B cell (primary cell): ENCODE data around the gene TRIP11. TPM values are rescaled to one million over a fixed set of nuclear protein-coding genes. Genes with fewer than 3 reads are reported as not detected.

ENCODE experiments used
- ATAC-seq: fragments of 200-7000 bp; cut with Tn5 transposase; one replicate; pipeline ENCODE4 v1.10.0; 2021; ENCODE audit warnings: low read depth, mild to moderate bottlenecking, moderate number of reproducible peaks, moderate library complexity
- CTCF ChIA-PET: fragments of 350-600 bp; sonication (Branson Sonifier 250); formaldehyde crosslinking; loops from one replicate; lab custom pipeline; 2021; ENCODE audit warnings: antibody characterized with exemption, inconsistent platforms; lab: Charles Lee
- POLR2A ChIA-PET: fragments of 350-600 bp; sonication (Branson Sonifier 250); formaldehyde crosslinking; loops from one replicate; lab custom pipeline; 2021; ENCODE audit warnings: antibody characterized with exemption; lab: Charles Lee
- DNase-seq: peaks from one replicate; pipeline ENCODE4 v3.0.0; 2013
- H2AFZ ChIP-seq: 2 replicates; pipeline ENCODE4 v1.6.1; 2012; ENCODE audit warnings: mild to moderate bottlenecking, low read depth, low read length; ENCODE audit not compliant: insufficient read depth, poor library complexity, severe bottlenecking
- H3K27ac ChIP-seq, 2 donors: 1 replicate in 1 of 2; 2 replicates in 1 of 2; pipeline ENCODE4 v1.5.1; 2012 to 2013; ENCODE audit warnings: low read length in 2 of 2, mild to moderate bottlenecking in 2 of 2, moderate library complexity in 1 of 2
- H3K27me3 ChIP-seq, 4 experiments: fragments of 200-600 bp in 1 of 4; sonication (generic) in 1 of 4; replicated peaks in 1 of 4; 1 replicate in 2 of 4; 2 replicates in 2 of 4; pipeline versions ENCODE4 v1.6.1 to v1.7.0; 2013 to 2016; ENCODE audit warnings: low read length in 3 of 4, mild to moderate bottlenecking in 2 of 4, mixed read lengths in 1 of 4, moderate library complexity in 1 of 4; ENCODE audit not compliant: insufficient read depth in 4 of 4, control insufficient read depth in 3 of 4; ENCODE audit errors: control extremely low read depth in 1 of 4
- H3K36me3 ChIP-seq, 2 experiments: replicated peaks in 1 of 2; 1 replicate in 1 of 2; 2 replicates in 1 of 2; pipeline versions ENCODE4 v1.6.1 to v1.7.1; 2013; ENCODE audit warnings: low read length in 1 of 2; ENCODE audit not compliant: insufficient read depth in 2 of 2, control insufficient read depth in 1 of 2; ENCODE audit errors: control extremely low read depth in 1 of 2, extremely low read depth in 1 of 2
- H3K4me1 ChIP-seq, 2 donors: fragments of 200-600 bp in 1 of 2; sonication (generic) in 1 of 2; 1 replicate in 1 of 2; 2 replicates in 1 of 2; pipeline versions ENCODE4 v1.5.1 to v1.6.1; 2013 to 2017; ENCODE audit warnings: low read length in 2 of 2; ENCODE audit not compliant: control insufficient read depth in 2 of 2, insufficient read depth in 2 of 2
- H3K4me2 ChIP-seq: replicated peaks from 2 replicates; pipeline ENCODE3; 2012; ENCODE audit warnings: mild to moderate bottlenecking, low read depth, low read length; ENCODE audit not compliant: poor library complexity, severe bottlenecking
- H3K4me3 ChIP-seq, 5 experiments: fragments of 200-600 bp in 1 of 5; sonication (generic) in 1 of 5; 1 replicate in 3 of 5; 2 replicates in 2 of 5; pipeline versions ENCODE4 v1.5.1 to v1.7.0; 2011 to 2016; ENCODE audit warnings: low read length in 4 of 5, mild to moderate bottlenecking in 4 of 5, low read depth in 2 of 5, control low read depth in 1 of 5, moderate library complexity in 1 of 5; ENCODE audit not compliant: insufficient read depth in 1 of 5; ENCODE audit errors: control extremely low read depth in 1 of 5, extremely low read depth in 1 of 5
- H3K79me2 ChIP-seq: fragments of 200-600 bp; sonication (generic); one replicate; pipeline ENCODE4 v1.6.0; 2016; ENCODE audit warnings: low read length; ENCODE audit not compliant: control insufficient read depth, insufficient read depth
- H3K9ac ChIP-seq: fragments of 200-600 bp; sonication (generic); 2 replicates; pipeline ENCODE4 v1.6.1; 2017; ENCODE audit warnings: mild to moderate bottlenecking, low read length, moderate library complexity
- H3K9me3 ChIP-seq, 3 donors: one replicate each; pipeline versions ENCODE4 v1.6.1 to v1.7.1; 2013; ENCODE audit warnings: low read length in 2 of 3; ENCODE audit not compliant: control insufficient read depth in 2 of 3, insufficient read depth in 1 of 3; ENCODE audit errors: control extremely low read depth in 1 of 3
- H4K20me1 ChIP-seq: 2 replicates; pipeline ENCODE4 v1.6.0; 2012; ENCODE audit warnings: mild to moderate bottlenecking, low read length; ENCODE audit not compliant: insufficient read depth, control insufficient read depth, poor library complexity, severe bottlenecking
- H3K27ac Mint-ChIP-seq: one replicate; pipeline ENCODE4 v1.8.0; 2021; ENCODE audit warnings: mixed read lengths
- H3K27me3 Mint-ChIP-seq: one replicate; pipeline ENCODE4 v1.8.0; 2021; ENCODE audit warnings: mixed read lengths
- H3K4me1 Mint-ChIP-seq: one replicate; pipeline ENCODE4 v1.8.0; 2021; ENCODE audit warnings: mixed read lengths
- H3K4me3 Mint-ChIP-seq: one replicate; pipeline ENCODE4 v1.8.0; 2021; ENCODE audit warnings: mixed read lengths
- H3K9me3 Mint-ChIP-seq: one replicate; pipeline ENCODE4 v1.8.0; 2022; ENCODE audit warnings: mixed read lengths; ENCODE audit not compliant: insufficient read depth
- CTCF ChIP-seq: fragments of 200-600 bp; IDR thresholded peaks from one replicate; pipeline ENCODE4 v1.8.0; 2022; ENCODE audit warnings: antibody characterized with exemption, mild to moderate bottlenecking
- EZH2 ChIP-seq: IDR thresholded peaks from 2 replicates; pipeline ENCODE4 v1.6.1; 2012; ENCODE audit warnings: borderline replicate concordance, low read depth, mild to moderate bottlenecking, moderate library complexity, low read length; ENCODE audit not compliant: insufficient read depth, poor library complexity, severe bottlenecking
- WGBS: methylation state at CpG from one replicate; pipeline ENCODE4 v1.1.5; 2013; ENCODE audit warnings: missing lambda C conversion rate; ENCODE audit not compliant: insufficient coverage; 5-methylcytosine and 5-hydroxymethylcytosine counted together
- intact Hi-C: fragments of 100-400 bp; cut with micrococcal nuclease; formaldehyde crosslinking; loops from one replicate; pipeline ENCODE4 v1.10.0; 2022
- polyA plus RNA-seq: library from polyadenylated mRNA; depleted of rRNA; stranded (reverse); fragments of >200 nt; gene quantifications from 2 replicates; pipeline ENCODE4 v1.2.3, GENCODE V29; 2012
- total RNA-seq, 2 donors: library from RNA; stranded (reverse); fragments of 120-200 nt in 1 of 2; gene quantifications; 1 replicate in 1 of 2; 2 replicates in 1 of 2; pipeline versions ENCODE4 v1.2.3 to v1.2.4, GENCODE V29; 2013 to 2022

The TRIP11 gene
- total and polyA plus RNA-seq, 2 donors (not counting 1 experiment from before 2014, with no cell fraction given) = 6.4 to 62.2 TPM

GRCh38 chr14:91926131-91926890 is 113.5 kb downstream of the TRIP11 start:
- H3K4me3 Mint-ChIP-seq = no peak overlapping the region
- H3K9me3 Mint-ChIP-seq = no peaks in the 10 kb centered on the region
- no peak overlapping the region for H3K9ac ChIP-seq
- no peaks in the 10 kb centered on the region for H3K27me3 ChIP-seq
- ChIA-PET POLR2A (no interaction called here), CTCF (no interaction called here)
- TF ChIP-seq CTCF (no peak), EZH2 (no peak)
- H3K4me3 ChIP-seq = no peak overlapping the region
- H4K20me1 ChIP-seq = no peaks in the 10 kb centered on the region
- no peaks in the 10 kb centered on the region for H3K9me3 ChIP-seq
- H3K4me2 ChIP-seq = no peak overlapping the region
- H3K27ac ChIP-seq = no peak overlapping the region
- H3K4me1 ChIP-seq = no peaks in the 10 kb centered on the region
- H3K36me3 ChIP-seq = no peaks in the 10 kb centered on the region
- intact Hi-C loops = no loop called here
- H3K27ac Mint-ChIP-seq = no peak overlapping the region
- no peak overlapping the region for H2AFZ ChIP-seq
- ATAC-seq (no peak), DNase-seq (no peak)
- H3K79me2 ChIP-seq = no peaks in the 10 kb centered on the region
- H3K4me1 Mint-ChIP-seq = no peaks in the 10 kb centered on the region
- peaks cover 9% of the 10 kb centered on the region for H3K27me3 Mint-ChIP-seq
- WGBS = 91% methylated on average over 12 of the region's 17 CpGs

- peaks cover 9% of the 10 kb centered on the region for H3K27me3 Mint-ChIP-seq
- Histone ChIP-seq H3K27ac (no peak overlapping the region), H3K36me3 (no peaks in the 10 kb centered on the region), H4K20me1 (no peaks in the 10 kb centered on the region), H3K9ac (no peak overlapping the region), H3K4me3 (no peak overlapping the region), H3K79me2 (no peaks in the 10 kb centered on the region), H3K9me3 (no peaks in the 10 kb centered on the region), H3K27me3 (no peaks in the 10 kb centered on the region), H3K4me2 (no peak overlapping the region), H2AFZ (no peak overlapping the region), H3K4me1 (no peaks in the 10 kb centered on the region)
- ATAC-seq (no peak), DNase-seq (no peak)
- POLR2A ChIA-PET = no interaction called here
- intact Hi-C loops = no loop called here
- no peaks in the 10 kb centered on the region for H3K9me3 Mint-ChIP-seq
- TF ChIP-seq EZH2 (no peak), CTCF (no peak)
- CTCF ChIA-PET = no interaction called here
- 96% methylated on average over 9 of the region's 10 CpGs for WGBS
- no peak overlapping the region for H3K4me3 Mint-ChIP-seq
- H3K4me1 Mint-ChIP-seq = no peaks in the 10 kb centered on the region
- H3K27ac Mint-ChIP-seq = no peak overlapping the region
These were observed 114.1 kb downstream of the TRIP11 start for GRCh38 chr14:91925727-91926121.
